Stimulated activated naive CD4-positive, alpha-beta T cell (primary cell): ENCODE measurements around the gene HID1.
"Not testable (repeated sequence)": the region's sequence is repeated elsewhere in the genome, so short reads cannot be mapped to it uniquely, and the experiment has no call there.

ENCODE experiments used
- DNase-seq, 6 experiments: peaks; one replicate each; lab custom pipeline; 2025; lab: John Stamatoyannopoulos, UW

Gene HID1

GRCh38 chr17:74922694-74923537 lies 49.6 kb downstream of the HID1 start, which contains the start of gene USH1G:
Gene USH1G (minus strand): TSS chr17:74923255. CDS start chr17:74923073, 182 bp downstream.
- DNase-seq = peak in 1 of 6 experiments; percentile 80

- no peak for DNase-seq
These were observed 50.4 kb downstream of the HID1 start for GRCh38 chr17:74922172-74922571.

DNA sequence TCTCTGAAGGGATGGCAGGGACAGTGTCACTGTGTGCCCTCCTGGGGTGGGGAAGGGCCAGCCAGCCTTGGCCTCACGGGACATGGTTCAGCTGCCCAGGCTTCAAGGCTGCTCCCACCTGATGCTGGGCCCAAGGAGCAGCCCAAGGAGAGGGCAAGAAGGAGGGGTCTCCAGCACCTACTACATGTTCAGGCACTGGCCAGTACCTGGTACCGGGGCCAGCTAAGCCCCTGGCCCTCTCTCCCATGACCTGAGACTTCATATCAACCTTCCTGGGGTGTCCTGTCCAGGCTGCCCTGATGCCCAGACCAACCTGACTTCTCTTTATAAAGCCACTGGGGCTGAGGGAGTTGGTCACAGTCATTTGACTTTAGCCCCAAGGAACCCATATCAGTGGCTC lies 50.8 kb downstream of the HID1 start:
- DNase-seq = no peak

GRCh38 chr17:74921026-74921681 lies 51.4 kb downstream of the HID1 start:
- DNase-seq = no peak

- no peak for DNase-seq
These were observed 51.9 kb downstream of the HID1 start for GRCh38 chr17:74920642-74921025.

DNA sequence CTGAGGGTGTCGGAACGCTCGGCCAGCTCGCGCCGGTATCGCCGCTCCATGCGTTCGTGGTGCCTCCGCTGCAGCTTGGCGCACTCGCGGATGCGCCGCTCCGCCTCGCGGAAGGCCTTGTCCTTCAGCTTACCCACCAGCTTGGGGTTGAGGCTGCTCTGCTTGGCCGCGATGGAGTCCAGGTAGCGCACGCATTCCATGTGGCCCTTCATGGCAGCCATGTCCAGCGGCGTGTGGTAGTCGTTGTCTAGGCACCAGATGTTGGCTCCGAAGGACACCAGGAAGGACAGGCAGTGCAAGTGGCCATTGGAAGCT lies 52.3 kb downstream of the HID1 start:
- DNase-seq = no peak

- no peak for DNase-seq
These were observed 52.9 kb downstream of the HID1 start for GRCh38 chr17:74919440-74920305.

- no peak for DNase-seq
These were observed 53.7 kb downstream of the HID1 start for GRCh38 chr17:74918906-74919305.

GRCh38 chr17:74917430-74917829 lies 55.1 kb downstream of the HID1 start:
- DNase-seq = no peak

DNA sequence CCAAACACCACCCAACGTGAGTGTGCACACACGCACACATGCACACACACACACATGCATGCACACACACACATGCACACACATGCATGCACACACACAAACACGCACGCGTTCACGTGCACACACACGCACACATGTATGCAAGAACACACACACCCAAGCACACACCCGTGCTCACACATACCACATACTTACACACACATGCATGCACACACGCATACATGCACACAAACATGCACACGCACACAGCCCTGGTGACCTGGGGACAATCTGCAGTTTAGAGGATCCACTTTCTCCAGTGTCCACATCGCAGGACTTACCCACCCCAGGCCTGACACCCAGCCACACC lies 55.7 kb downstream of the HID1 start:
- no peak for DNase-seq

GRCh38 chr17:74916136-74916850 lies 56.3 kb downstream of the HID1 start:
- DNase-seq = no peak

DNA sequence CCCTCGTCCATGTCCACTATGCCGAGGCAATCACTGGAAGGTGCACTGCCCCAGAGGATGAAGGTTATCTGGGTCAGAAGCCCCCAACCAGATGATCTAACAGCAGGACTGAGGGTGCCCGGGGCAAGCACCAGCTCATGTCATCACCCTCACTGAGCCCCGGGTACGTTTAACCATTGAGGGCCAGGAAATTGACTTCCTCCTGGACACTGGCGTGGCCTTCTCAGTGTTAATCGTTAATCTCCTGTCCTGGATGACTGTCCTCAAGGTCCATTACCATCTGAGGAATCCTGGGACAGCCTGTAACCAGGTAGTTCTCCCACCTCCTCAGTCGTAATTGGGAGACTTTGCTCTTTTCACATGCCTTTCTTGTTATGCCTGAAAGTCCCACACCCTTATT lies 61.1 kb downstream of the HID1 start:
- DNase-seq = not testable (repeated sequence)

- not testable (repeated sequence) for DNase-seq
These were observed 63.5 kb downstream of the HID1 start for GRCh38 chr17:74909097-74909496.

GRCh38 chr17:74907012-74907411 lies 65.5 kb downstream of the HID1 start:
- no peak for DNase-seq

DNA sequence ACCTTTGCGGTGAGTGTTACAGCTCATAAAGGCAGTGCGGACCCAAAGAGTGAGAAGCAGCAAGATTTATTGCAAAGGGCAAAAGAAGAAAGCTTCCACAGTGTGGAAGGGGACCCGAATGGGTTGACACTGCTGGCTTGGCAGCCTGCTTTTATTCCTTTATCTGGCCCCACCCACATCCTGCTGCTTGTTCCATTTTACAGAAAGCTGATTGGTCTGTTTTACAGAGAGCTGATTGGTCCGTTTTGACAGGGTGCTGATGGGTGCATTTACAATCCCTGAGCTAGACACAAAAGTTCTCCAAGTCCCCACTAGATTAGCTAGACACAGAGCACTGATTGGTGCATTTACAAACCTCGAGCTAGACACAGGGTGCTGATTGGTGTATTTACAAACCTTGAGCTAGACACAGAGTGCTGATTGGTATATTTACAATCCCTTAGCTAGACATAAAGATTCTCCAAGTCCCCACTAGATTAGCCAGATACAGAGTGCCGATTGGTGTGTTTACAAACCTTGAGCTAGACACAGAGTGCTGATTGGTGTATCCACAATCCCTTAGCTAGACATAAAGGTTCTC lies 66.3 kb downstream of the HID1 start:
- DNase-seq = not testable (repeated sequence)

DNA sequence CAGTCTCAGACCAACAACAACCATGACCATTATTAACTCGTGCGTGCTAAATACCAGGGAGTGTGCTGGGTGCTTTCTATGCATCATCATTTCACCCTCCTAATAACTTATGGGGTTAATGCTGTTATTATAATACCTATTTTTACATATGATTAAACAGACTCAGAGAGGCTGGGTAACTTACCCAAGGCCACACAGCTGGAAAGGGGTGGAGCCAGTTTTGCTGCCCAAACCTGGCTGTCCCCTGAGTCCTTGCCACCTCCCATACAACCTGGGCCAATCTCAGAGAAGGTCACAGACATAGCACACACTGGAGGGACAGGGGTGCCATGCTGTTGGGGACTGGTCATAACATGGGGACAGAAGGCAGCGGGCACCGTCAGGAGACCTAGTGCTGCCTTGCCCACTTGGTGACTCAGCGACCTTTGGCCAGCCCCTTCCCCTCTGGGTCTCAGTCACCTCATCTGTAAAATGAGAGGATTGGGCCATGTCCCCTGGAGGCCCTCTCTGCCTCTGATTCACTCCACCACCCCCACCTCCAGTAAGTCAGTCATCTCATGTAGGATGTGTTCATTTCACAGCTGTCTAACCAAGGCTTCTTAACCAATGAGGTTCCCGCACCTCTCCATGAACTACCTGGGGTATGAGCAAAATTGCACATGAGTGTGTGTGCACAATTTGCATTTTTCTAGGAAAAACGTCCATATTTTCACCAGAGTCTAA lies 67.7 kb downstream of the HID1 start:
- no peak for DNase-seq

DNA sequence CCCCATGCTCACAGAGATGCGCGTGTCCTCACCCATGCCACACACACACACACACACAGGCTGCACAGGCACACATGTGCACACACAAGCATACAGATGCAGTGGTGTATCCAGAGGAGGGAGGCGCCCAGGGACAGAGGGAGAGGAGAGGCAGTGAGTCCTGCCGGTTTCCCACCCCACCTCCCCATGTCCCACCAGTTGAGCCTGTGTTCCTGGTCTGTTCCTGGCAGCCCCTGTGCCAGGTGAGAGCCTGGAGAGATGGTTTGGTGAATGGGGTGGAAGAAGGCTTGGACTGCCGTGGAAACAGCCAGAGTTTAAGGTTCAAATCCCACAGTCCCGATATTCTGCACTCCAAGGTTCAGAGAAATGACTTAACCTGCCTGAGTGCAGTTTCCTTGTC lies 68.9 kb downstream of the HID1 start:
- DNase-seq = no peak

GRCh38 chr17:74903034-74903433 lies 69.5 kb downstream of the HID1 start:
- no peak for DNase-seq

GRCh38 chr17:74901353-74902135 lies 71.0 kb downstream of the HID1 start:
- no peak for DNase-seq
